ENCODE results near the gene SEMA3D. TPM values are rescaled to one million over a fixed set of nuclear protein-coding genes. Genes with fewer than 3 reads are reported as not detected.

Gene SEMA3D
- total RNA-seq, 1 experiment from 2014 or later = 0.61 TPM

DNA sequence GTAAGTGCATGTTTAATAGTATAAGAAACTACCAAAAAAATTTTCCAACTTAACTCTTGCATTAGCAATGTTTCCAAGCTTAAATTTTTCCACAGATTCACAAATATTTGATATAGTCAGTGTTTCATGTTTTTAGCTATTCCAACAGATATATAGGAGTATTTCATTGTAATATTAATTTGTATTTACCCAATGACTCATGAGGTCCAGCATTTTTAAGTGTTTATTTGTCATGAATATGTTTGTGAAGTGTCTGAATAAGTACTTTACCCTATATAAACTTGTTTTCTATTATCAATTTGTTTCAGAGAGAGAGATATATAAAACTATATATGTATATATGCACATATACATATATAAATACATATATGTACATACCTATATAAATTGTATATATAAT lies 71.0 kb downstream of the SEMA3D start:
- no peaks in the 10 kb centered on the region for H3K36me3 Mint-ChIP-seq (ENCODE audit: insufficient read depth, unreplicated experiment)
- H3K4me3 ChIP-seq (ENCODE audit: low read depth, low read length) = no peak overlapping the region
- no peaks in the 10 kb centered on the region for H3K27me3 Mint-ChIP-seq (ENCODE audit: insufficient read depth, unreplicated experiment)
- H3K4me1 Mint-ChIP-seq (ENCODE audit: low read depth, unreplicated experiment) = no peaks in the 10 kb centered on the region
- H3K4me3 Mint-ChIP-seq (ENCODE audit: unreplicated experiment) = no peak overlapping the region
- POLR2A ChIA-PET = no interaction called here
- H3K27ac Mint-ChIP-seq (ENCODE audit: unreplicated experiment) = no peak overlapping the region
- no peaks in the 10 kb centered on the region for H3K9me3 Mint-ChIP-seq (ENCODE audit: unreplicated experiment)
- H3K9me3 ChIP-seq = no peaks in the 10 kb centered on the region
- TF ChIP-seq, protein P1, sequence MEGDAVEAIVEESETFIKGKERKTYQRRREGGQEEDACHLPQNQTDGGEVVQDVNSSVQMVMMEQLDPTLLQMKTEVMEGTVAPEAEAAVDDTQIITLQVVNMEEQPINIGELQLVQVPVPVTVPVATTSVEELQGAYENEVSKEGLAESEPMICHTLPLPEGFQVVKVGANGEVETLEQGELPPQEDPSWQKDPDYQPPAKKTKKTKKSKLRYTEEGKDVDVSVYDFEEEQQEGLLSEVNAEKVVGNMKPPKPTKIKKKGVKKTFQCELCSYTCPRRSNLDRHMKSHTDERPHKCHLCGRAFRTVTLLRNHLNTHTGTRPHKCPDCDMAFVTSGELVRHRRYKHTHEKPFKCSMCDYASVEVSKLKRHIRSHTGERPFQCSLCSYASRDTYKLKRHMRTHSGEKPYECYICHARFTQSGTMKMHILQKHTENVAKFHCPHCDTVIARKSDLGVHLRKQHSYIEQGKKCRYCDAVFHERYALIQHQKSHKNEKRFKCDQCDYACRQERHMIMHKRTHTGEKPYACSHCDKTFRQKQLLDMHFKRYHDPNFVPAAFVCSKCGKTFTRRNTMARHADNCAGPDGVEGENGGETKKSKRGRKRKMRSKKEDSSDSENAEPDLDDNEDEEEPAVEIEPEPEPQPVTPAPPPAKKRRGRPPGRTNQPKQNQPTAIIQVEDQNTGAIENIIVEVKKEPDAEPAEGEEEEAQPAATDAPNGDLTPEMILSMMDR (IDR thresholded peaks at IDR 0.05; ENCODE audit: insufficient read depth in 1 of 2, low read depth in 1 of 2, low read length in 1 of 2, severe bottlenecking in 1 of 2, unreplicated experiment in 1 of 2) = no peak
- H3K36me3 ChIP-seq (ENCODE audit: control insufficient read depth, insufficient read depth, low read length) = no peaks in the 10 kb centered on the region
- BruUV-seq (replicated peaks) = no TSS peak
- CTCF ChIA-PET = no interaction called here
- intact Hi-C loops (cut with micrococcal nuclease; ENCODE audit: unreplicated experiment) = no loop called here
- DNase-seq = no peak
- no peaks in the 10 kb centered on the region for H3K27me3 ChIP-seq (replicated peaks; ENCODE audit: control insufficient read depth, insufficient read depth, low read length)
- H3K4me1 ChIP-seq = no peaks in the 10 kb centered on the region

DNA sequence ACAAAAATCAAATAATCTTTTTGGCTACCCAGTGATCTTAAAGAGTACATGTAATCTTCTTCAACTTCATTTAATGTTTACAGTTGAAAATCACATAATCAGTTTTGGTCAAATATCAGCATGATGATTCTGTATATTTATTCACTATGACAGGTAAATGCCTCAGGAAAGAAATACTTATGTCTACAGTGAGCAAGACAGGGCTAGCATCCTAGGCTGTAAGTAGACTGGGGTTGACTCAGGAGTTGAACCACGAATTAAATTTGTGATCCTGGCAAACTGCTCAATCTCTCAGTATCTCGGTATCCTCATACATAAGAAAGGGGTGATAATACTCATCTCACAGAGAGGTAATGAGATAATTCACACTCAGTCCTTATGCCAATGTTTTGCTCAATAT lies 71.8 kb downstream of the SEMA3D start:
- TF ChIP-seq, protein P1 (IDR thresholded peaks at IDR 0.05; ENCODE audit: insufficient read depth in 1 of 2, low read depth in 1 of 2, low read length in 1 of 2, severe bottlenecking in 1 of 2, unreplicated experiment in 1 of 2) = no peak
- no peaks in the 10 kb centered on the region for H3K9me3 ChIP-seq
- Mint-ChIP-seq H3K4me3 (ENCODE audit: unreplicated experiment) (no peak overlapping the region), H3K27me3 (ENCODE audit: insufficient read depth, unreplicated experiment) (no peaks in the 10 kb centered on the region), H3K27ac (ENCODE audit: unreplicated experiment) (no peak overlapping the region), H3K4me1 (ENCODE audit: low read depth, unreplicated experiment) (no peaks in the 10 kb centered on the region), H3K36me3 (ENCODE audit: insufficient read depth, unreplicated experiment) (no peaks in the 10 kb centered on the region), H3K9me3 (ENCODE audit: unreplicated experiment) (no peaks in the 10 kb centered on the region)
- no peaks in the 10 kb centered on the region for H3K36me3 ChIP-seq (ENCODE audit: control insufficient read depth, insufficient read depth, low read length)
- no TSS peak for BruUV-seq (replicated peaks)
- POLR2A ChIA-PET = no interaction called here
- DNase-seq = no peak
- H3K4me3 ChIP-seq (ENCODE audit: low read depth, low read length) = no peak overlapping the region
- H3K4me1 ChIP-seq = no peaks in the 10 kb centered on the region
- CTCF ChIA-PET = no interaction called here
- intact Hi-C loops (cut with micrococcal nuclease; ENCODE audit: unreplicated experiment) = no loop called here
- H3K27me3 ChIP-seq (replicated peaks; ENCODE audit: control insufficient read depth, insufficient read depth, low read length) = no peaks in the 10 kb centered on the region

DNA sequence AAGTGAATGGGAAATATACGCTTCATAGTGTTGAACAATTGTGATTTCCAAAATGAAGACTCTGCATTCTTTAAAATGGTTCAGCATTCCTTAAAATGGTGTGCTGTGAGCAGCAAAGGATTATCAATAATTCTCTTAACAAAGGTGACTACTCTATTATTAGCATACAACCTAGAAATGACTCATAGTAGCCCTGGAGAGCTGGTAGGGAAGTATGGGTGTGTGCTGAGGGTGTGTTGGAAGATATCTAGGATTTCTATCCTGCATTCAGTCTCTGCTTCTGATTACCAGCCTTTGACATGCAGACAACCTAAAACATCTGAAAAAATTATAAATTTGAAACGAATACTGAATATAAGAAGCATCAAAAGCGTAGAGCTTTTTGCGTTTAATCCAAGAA lies 72.5 kb downstream of the SEMA3D start:
- ChIA-PET CTCF (no interaction called here), POLR2A (no interaction called here)
- no peaks in the 10 kb centered on the region for H3K36me3 Mint-ChIP-seq (ENCODE audit: insufficient read depth, unreplicated experiment)
- TF ChIP-seq, protein P1 (IDR thresholded peaks at IDR 0.05; ENCODE audit: insufficient read depth in 1 of 2, low read depth in 1 of 2, low read length in 1 of 2, severe bottlenecking in 1 of 2, unreplicated experiment in 1 of 2) = no peak
- no peak overlapping the region for H3K27ac Mint-ChIP-seq (ENCODE audit: unreplicated experiment)
- Histone ChIP-seq H3K36me3 (ENCODE audit: control insufficient read depth, insufficient read depth, low read length) (no peaks in the 10 kb centered on the region), H3K4me3 (ENCODE audit: low read depth, low read length) (no peak overlapping the region), H3K9me3 (no peaks in the 10 kb centered on the region), H3K4me1 (no peaks in the 10 kb centered on the region), H3K27me3 (replicated peaks; ENCODE audit: control insufficient read depth, insufficient read depth, low read length) (no peaks in the 10 kb centered on the region)
- H3K4me1 Mint-ChIP-seq (ENCODE audit: low read depth, unreplicated experiment) = no peaks in the 10 kb centered on the region
- intact Hi-C loops (cut with micrococcal nuclease; ENCODE audit: unreplicated experiment) = no loop called here
- no peak for DNase-seq
- no peak overlapping the region for H3K4me3 Mint-ChIP-seq (ENCODE audit: unreplicated experiment)
- no peaks in the 10 kb centered on the region for H3K27me3 Mint-ChIP-seq (ENCODE audit: insufficient read depth, unreplicated experiment)
- BruUV-seq (replicated peaks) = no TSS peak
- no peaks in the 10 kb centered on the region for H3K9me3 Mint-ChIP-seq (ENCODE audit: unreplicated experiment)

All from Caco-2 (cell line).